ENCODE data around the gene NSG2.
"Not testable (repeated sequence)": the region's sequence is repeated elsewhere in the genome, so short reads cannot be mapped to it uniquely, and the experiment has no call there.

The NSG2 gene

DNA sequence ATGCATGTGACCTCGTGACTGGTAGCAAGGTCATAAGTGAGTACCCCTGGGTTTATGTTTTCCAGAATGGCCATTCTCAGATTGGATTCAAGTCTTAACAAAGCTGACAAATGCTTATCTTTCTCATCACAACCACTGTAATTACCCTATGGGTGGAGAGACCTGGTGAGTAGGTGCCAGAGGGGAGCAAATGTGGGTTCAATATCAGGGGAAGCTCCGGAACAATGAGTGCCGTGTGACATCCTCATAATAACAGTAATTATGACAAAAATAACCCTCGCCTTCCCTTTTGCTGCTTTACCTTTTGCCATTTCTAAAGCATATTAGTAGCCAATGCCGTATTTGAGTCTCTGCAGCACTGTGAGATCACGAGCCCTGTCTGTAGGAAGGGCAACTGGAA is 95.9 kb downstream of the NSG2 start:
- Mint-ChIP-seq H3K4me3 (no peak overlapping the region), H3K27ac (no peak overlapping the region), H3K36me3 (ENCODE audit: low read depth) (no peaks in the 10 kb centered on the region), H3K27me3 (ENCODE audit: low read depth, poor library complexity) (peaks cover 29% of the 10 kb centered on the region), H3K9me3 (no peaks in the 10 kb centered on the region), H3K4me1 (no peaks in the 10 kb centered on the region)
- TF ChIP-seq, protein P1, sequence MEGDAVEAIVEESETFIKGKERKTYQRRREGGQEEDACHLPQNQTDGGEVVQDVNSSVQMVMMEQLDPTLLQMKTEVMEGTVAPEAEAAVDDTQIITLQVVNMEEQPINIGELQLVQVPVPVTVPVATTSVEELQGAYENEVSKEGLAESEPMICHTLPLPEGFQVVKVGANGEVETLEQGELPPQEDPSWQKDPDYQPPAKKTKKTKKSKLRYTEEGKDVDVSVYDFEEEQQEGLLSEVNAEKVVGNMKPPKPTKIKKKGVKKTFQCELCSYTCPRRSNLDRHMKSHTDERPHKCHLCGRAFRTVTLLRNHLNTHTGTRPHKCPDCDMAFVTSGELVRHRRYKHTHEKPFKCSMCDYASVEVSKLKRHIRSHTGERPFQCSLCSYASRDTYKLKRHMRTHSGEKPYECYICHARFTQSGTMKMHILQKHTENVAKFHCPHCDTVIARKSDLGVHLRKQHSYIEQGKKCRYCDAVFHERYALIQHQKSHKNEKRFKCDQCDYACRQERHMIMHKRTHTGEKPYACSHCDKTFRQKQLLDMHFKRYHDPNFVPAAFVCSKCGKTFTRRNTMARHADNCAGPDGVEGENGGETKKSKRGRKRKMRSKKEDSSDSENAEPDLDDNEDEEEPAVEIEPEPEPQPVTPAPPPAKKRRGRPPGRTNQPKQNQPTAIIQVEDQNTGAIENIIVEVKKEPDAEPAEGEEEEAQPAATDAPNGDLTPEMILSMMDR (IDR thresholded peaks at IDR 0.05), result no peak
- no peak for DNase-seq

DNA sequence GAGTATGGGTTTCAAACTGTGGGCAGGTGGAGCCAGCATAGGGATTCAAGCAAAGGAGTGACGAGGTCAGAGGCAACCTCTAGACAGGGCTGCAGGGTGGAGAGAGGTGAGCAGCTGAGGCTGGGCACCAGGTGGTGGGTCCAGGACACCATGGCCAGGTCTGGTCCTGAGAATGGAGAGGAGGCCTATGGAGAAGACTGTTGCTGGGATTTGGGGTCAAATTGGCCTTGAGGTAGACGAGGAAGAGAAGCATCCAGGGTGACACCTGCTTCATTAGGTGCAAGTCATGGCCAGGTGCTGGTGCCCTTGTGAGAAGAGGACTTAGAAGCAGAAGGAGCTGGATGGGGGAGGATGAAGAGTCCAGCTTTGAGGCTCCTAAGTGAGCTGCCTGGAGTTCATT is 99.6 kb downstream of the NSG2 start:
- H3K36me3 Mint-ChIP-seq (ENCODE audit: low read depth), result no peaks in the 10 kb centered on the region
- TF ChIP-seq, protein P1 (IDR thresholded peaks at IDR 0.05), result no peak

DNA sequence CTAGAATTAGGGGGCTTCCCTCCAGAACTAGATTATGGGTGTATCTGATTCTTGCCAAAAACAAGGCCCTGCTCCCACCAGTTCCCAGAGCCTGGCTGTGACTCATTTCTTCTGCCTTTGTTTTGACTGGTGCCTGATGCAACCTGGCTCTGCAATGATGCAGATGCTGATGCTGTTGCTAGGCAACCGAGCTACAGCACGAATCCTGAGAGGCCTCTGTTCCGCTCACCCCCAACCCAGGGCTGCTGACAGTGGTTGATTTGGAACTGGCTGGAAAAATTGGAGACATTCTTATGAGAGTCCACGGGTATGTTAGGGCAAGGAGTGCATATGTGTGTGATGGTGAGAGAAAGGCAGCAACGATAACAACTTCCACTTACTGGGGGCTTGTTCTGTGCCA is 100.3 kb downstream of the NSG2 start:
- H3K4me1 Mint-ChIP-seq, result peaks cover 5% of the 10 kb centered on the region
- H3K27ac Mint-ChIP-seq, result no peak overlapping the region
- DNase-seq, result no peak
- no peaks in the 10 kb centered on the region for H3K9me3 Mint-ChIP-seq
- peaks cover 59% of the 10 kb centered on the region for H3K27me3 Mint-ChIP-seq (ENCODE audit: low read depth, poor library complexity)
- TF ChIP-seq, protein P1 (IDR thresholded peaks at IDR 0.05), result no peak
- H3K4me3 Mint-ChIP-seq, result no peak overlapping the region
- H3K36me3 Mint-ChIP-seq (ENCODE audit: low read depth), result no peaks in the 10 kb centered on the region

More for the DNA sequence above, 99.6 kb downstream of the NSG2 start:
- Mint-ChIP-seq H3K9me3 (no peaks in the 10 kb centered on the region), H3K27me3 (ENCODE audit: low read depth, poor library complexity) (peaks cover 55% of the 10 kb centered on the region), H3K4me3 (no peak overlapping the region), H3K4me1 (peaks cover 1% of the 10 kb centered on the region), H3K27ac (no peak overlapping the region)
- DNase-seq, result no peak

DNA sequence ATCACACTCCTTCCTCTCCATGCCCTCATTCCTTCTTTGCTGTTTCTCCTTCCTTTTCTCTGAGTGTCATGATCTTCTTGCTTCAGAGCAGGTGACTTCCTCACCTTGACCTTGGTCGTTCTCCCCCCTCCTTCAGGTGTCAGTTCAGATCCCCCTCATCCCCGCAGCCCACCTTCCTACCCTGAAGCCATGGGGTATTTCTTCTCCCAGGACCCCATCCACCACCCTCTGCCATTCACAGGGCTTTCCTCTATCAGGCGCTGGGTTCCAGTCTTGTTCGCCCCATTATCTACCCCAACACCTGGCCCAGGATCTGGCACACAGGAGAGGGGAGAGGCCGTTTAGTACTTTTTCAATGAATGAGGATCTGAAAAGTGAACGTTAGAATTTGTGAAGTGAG is 101.0 kb downstream of the NSG2 start:
- Mint-ChIP-seq H3K4me3 (no peak overlapping the region), H3K27me3 (ENCODE audit: low read depth, poor library complexity) (peaks cover 58% of the 10 kb centered on the region), H3K27ac (no peak overlapping the region), H3K9me3 (no peaks in the 10 kb centered on the region), H3K4me1 (peaks cover 7% of the 10 kb centered on the region), H3K36me3 (ENCODE audit: low read depth) (no peaks in the 10 kb centered on the region)
- no peak for DNase-seq
- TF ChIP-seq, protein P1 (IDR thresholded peaks at IDR 0.05), result no peak

DNA sequence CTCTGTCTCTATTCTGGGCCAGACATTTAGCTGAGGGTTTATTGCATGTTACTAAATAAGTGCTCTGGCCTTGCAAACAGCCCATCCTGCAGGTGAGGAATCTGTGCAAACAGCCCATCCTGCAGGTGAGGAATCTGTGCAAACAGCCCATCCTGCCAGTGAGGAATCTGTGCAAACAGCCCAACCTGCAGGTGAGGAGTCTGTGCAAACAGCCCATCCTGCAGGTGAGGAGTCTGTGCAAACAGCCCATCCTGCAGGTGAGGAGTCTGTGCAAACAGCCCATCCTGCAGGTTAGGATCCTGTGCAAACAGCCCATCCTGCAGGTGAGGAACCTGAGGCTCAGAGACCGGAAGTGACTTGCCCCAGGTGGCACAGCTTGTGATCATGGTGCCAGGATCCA is 101.5 kb downstream of the NSG2 start:
- not testable (repeated sequence) for H3K36me3 Mint-ChIP-seq (ENCODE audit: low read depth); DNase-seq; H3K9me3 Mint-ChIP-seq; H3K4me3 Mint-ChIP-seq; H3K27ac Mint-ChIP-seq
- Mint-ChIP-seq H3K27me3 (ENCODE audit: low read depth, poor library complexity) (peaks cover 55% of the 10 kb centered on the region), H3K4me1 (peaks cover 12% of the 10 kb centered on the region)

DNA sequence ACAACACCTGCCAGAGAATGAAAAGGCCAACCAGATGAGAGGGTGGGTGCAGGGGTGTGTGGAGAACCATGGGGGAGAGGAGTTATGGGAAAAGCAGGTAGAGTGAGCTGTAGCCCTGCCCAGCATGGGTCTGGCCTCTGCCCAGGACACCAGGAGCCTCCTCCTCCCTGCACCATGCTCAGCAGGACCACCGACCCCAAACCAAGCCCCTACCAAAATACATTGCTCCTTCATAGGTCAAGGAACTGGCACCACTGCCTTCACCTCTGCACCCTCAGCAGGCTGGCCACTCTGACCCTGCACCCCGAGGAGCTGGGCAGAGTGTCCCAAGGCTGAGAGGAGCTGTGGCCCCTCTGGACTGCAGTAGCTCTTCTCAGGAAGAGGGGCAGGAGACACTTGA is 102.0 kb downstream of the NSG2 start:
- no peak for DNase-seq
- H3K4me1 Mint-ChIP-seq, result peaks cover 17% of the 10 kb centered on the region
- H3K27ac Mint-ChIP-seq, result no peak overlapping the region
- TF ChIP-seq, protein P1 (IDR thresholded peaks at IDR 0.05), result no peak
- no peaks in the 10 kb centered on the region for H3K36me3 Mint-ChIP-seq (ENCODE audit: low read depth)
- H3K4me3 Mint-ChIP-seq, result no peak overlapping the region
- no peaks in the 10 kb centered on the region for H3K9me3 Mint-ChIP-seq
- H3K27me3 Mint-ChIP-seq (ENCODE audit: low read depth, poor library complexity), result peaks cover 61% of the 10 kb centered on the region

All from nephron progenitor cell (in vitro differentiated cells).